NCI-H187 treated with DMSO at 0.1 percent for 48 hours (cell line): ENCODE results near the gene RABGAP1.

Experiments
- DNase-seq: peaks from one replicate; lab custom pipeline; 2025; lab: John Stamatoyannopoulos, UW

Gene RABGAP1

GRCh38 chr9:122944960-122945888 is 4.4 kb downstream of the RABGAP1 start:
- no peak for DNase-seq

- DNase-seq, result no peak
These were observed 5.7 kb downstream of the RABGAP1 start for GRCh38 chr9:122946461-122947005.

DNA sequence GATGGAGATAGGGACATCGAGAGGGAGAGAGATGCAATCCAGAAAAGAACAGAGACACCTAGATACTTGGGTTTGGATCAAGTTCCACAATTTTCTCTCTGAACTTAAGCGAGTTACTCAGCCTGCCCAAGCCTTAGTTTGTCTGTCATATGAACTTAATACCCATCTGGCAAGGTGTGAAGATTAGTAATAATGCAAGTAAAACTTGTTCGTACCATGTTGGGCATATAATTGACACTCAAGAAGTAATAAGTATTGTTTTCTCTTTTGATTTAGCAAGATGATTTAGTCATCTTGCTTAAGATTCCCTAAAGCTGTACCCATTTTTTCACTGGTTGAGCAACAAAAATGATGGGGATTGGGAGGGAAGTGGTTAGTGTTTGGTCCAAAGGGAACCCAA is 7.5 kb downstream of the RABGAP1 start:
- no peak for DNase-seq

DNA sequence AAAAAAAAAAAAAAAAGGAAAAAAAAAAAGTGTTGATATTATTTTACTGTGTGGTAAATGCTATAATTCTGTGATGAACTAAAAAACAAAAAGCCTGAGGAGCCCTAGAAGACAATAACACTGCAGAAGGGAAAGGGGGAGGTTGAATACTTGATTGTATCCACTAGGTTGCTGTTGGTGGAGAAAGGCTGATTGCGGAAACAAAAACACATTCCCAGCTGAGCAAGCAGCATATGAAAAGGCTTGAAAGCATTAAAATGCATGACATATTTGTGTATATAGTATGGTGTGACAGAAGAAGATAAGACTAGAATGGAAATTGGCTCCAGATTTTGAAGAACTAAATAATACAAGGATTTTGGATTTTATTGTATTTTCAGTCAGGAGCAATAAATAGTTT is 8.9 kb downstream of the RABGAP1 start:
- DNase-seq, result no peak

- no peak for DNase-seq
These were observed 9.4 kb downstream of the RABGAP1 start for GRCh38 chr9:122950263-122950662.

- no peak for DNase-seq
These were observed 10.2 kb downstream of the RABGAP1 start for GRCh38 chr9:122951056-122951455.

DNA sequence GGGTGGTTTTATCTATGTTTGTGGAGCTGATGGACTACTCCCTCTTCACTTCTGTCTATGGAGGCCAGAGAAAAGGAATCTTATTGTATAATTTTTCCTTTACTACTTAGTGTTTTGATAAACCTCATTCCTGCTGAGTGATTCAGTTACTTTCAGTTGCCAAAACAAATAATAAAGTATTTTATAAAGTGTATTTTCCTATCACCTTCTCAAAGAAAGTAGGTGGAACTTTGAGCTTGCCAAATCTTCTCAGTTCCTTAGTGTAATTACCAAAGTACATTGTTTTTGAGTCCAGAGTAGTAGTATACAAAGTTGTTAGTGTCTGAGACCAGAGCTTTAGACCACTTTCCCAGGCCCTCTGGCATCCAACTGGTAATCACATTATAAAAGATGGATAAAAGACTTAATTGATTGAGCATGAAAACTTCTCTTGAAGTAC is 13.5 kb downstream of the RABGAP1 start:
- no peak for DNase-seq

DNA sequence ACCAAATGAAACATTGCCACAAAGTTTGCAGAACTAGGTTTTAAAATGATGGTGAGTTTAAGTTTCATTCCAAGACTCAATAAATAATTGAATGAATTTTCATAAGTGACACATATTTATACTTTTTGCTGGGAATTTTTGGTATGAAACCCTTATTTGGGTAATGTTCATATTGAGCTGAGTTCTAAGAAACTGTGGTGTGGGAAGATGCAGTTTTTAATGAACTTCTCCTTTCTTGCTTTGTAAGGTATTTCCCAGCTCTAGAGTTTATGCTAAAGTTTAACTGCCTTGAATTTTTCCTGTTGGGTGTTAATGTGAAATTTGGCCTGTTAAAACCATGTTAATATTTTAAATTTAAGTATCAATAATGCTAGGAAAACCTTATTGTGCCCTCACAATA is 15.1 kb downstream of the RABGAP1 start:
- no peak for DNase-seq

DNA sequence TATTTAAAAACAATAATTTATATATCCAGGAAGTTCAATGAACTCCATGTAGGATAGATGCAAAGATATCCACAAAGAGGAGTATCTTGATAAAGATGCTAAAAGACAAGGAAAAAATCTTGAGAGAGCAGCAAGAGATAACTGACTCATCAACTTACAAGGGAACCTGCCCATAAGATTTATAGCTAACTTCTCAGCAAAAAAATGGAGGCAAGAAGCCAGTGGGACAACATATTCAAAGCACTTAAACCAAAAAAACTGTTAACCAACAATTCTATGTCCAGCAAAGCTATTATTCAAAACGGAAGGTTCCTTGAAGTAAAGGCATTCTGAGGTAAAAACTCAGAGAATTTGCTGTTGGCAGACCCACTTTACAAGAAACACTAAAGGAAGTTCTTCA is 20.3 kb downstream of the RABGAP1 start:
- DNase-seq, result no peak

DNA sequence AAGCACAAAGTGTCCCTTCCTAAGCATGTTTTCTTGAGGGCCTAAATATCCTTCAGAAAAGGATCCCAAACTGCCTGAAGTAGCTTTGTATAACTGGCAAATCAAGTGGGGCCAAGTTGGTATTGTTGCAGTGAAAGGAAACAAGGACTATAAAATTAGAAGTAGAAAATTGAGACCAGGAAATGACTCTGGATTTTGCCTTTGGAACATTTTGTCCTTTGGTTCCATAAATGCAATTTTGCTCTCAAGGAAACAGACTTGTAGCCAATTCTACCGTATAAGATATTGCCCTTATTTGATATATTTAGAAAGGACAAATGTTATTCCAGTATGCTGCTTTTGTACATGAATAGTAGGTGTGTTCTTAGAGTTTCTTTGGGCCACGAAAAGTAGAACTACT is 34.4 kb downstream of the RABGAP1 start:
- DNase-seq, result no peak

GRCh38 chr9:122978601-122979000 is 37.8 kb downstream of the RABGAP1 start:
- no peak for DNase-seq

DNA sequence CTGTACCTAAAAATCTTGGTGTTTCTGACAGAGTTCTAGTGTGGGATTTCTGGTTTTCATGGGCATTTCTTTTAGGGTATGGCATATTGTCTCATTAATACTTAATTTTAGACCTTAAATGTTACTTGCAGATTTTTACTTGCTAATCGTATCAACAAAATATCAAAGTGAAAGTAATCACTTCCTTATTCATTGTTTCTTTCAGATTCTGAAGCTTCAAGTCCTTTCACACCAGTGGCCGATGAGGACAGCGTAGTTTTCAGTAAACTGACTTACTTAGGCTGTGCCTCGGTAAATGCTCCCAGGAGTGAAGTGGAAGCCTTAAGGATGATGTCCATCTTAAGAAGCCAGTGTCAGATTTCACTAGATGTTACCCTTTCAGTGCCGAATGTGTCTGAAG is 45.2 kb downstream of the RABGAP1 start:
- no peak for DNase-seq

GRCh38 chr9:122988141-122988540 is 47.3 kb downstream of the RABGAP1 start:
- no peak for DNase-seq

- DNase-seq, result no peak
These were observed 48.3 kb downstream of the RABGAP1 start for GRCh38 chr9:122988920-122989621.

DNA sequence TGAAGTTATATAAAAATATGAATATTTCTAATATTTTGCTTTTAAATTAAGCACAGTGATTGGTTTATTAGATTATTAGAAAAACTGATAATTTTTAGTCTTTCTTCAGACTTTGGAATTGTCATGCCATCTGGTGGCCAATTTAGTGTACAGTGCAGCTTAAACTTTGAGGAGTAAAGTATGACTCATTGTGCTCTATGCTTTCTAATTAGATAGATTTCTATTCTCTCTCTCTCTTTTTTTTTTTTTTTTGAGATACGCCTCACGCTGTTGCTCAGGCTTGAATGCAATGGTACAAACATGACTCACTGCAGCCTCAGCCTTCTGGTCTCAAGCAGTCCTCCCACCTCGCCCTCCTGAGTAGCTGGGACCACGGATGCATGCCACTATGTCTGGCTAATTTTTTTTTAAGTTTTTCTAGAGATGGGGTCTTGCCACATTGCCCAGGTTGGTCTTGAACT is 50.6 kb downstream of the RABGAP1 start:
- DNase-seq, result no peak

DNA sequence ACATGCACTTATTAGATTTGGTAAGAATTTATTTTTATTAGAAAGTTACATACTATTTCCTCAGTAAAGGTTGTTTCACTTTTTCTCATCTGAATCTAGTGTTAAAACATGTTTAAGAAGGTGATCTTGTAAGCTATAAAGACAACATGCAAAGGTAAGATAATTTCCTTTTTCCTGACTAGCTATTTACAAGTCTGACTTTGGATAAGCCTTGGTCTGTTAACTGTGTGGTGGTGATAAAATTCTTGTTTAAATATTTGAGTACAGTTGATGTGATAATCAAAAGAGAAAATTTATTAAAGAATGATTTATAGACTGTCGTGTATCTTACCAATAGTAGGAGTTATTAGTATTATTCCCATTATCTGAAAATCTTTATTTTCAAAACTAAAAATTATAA is 55.8 kb downstream of the RABGAP1 start:
- DNase-seq, result no peak

- no peak for DNase-seq
These were observed 57.6 kb downstream of the RABGAP1 start for GRCh38 chr9:122998448-122998847.

DNA sequence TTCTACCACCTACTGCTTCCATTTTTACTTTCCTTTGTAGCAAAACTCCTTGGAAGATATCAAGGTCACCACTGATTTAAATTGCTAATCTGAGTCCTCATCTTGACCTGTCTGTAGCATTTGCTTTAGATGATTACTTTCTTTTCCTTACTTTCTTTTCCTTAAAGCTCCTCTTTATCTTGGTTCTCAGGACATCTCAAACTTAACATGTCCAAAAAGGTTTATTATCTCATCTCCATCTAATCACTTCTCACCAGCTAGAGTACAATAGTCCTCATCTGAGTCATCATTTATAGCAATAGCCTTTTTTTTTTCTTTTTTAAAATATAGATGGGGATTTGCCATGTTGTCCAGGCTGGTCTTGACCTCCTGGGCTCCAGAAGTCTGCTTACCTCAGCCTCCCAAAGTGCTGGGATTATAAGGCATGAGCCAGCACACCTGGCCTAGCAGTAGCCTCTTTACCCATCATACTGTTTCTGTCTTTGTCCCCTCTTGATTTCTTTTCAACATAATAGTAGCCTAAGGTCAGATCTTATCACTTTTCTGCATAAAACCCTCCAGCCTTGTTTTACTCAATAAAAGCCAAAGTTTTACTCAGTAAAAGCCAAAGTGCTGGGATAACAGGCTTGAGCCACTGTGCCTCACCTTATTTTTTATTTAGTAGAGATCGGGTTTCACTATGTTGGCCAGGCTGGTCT is 59.7 kb downstream of the RABGAP1 start:
- DNase-seq, result no peak

DNA sequence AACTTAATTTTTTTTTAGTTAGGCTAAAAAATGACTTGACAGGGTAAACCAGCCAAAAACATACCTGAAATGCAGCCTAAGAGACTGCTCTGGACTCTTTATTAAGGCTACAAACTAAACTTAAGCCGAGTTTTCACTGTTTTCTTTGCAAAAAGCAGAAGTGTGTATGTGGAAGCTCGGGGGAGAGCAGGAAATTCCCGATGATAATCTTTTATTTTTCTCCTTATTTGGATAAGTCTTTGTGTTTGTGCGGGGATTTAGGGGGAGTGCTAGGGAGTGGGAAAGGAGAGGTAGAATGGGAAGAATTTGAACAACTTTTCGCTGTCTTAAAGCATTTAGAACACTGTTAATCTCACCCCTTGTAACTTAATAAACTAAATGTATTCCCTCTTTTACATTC is 61.9 kb downstream of the RABGAP1 start:
- no peak for DNase-seq

- DNase-seq, result no peak
These were observed 62.6 kb downstream of the RABGAP1 start for GRCh38 chr9:123003466-123003865.

GRCh38 chr9:123005964-123006363 is 65.1 kb downstream of the RABGAP1 start:
- DNase-seq, result no peak

DNA sequence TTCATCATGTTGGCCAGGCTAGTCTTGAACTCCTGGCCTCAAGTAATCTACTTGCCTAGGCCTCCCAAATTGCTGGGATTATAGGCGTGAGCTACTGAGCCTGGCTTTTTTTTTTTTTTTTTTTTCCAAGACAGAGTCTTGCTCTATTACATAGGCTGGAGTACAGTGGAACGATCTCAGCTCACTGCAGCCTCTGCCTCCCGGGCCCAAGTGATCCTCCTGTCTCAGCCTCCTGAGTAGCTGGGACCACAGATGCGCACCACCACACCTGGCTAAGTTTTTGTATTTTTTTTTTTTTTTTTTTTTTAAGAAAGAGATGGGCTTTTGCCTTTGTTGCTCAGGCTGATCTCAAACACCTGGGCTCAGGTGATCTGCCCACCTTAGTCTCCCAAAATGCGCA is 66.4 kb downstream of the RABGAP1 start:
- DNase-seq, result no peak
